Activated T-helper 2 cell treated with anti-CD3 and anti-CD28 coated beads, Interferon-gamma antibody, Interleukin-2, Interleukin-4, amounts not matched to agents 10 μg/mL and 5 μg/mL and 100 μg/mL, durations not matched to agents 14 hours and 24 hours and 36 hours (primary cell): ENCODE data around the gene TLR3. TPM values are rescaled to one million over a fixed set of nuclear protein-coding genes. Genes with fewer than 3 reads are reported as not detected.

Experiments
- DNase-seq: peaks from one replicate; pipeline ENCODE4 v3.0.0; 2021; ENCODE audit warnings: low spot score
- H3K27ac Mint-ChIP-seq: one replicate; pipeline ENCODE4 v1.8.0; 2021; ENCODE audit warnings: mixed read lengths
- H3K27me3 Mint-ChIP-seq: one replicate; pipeline ENCODE4 v1.8.0; 2021; ENCODE audit warnings: low read depth, mixed read lengths
- H3K36me3 Mint-ChIP-seq: one replicate; pipeline ENCODE4 v1.8.0; 2021; ENCODE audit warnings: low read depth, mixed read lengths
- H3K4me1 Mint-ChIP-seq: one replicate; pipeline ENCODE4 v1.8.0; 2021; ENCODE audit warnings: low read depth, mixed read lengths
- H3K4me3 Mint-ChIP-seq: one replicate; pipeline ENCODE4 v1.8.0; 2021; ENCODE audit warnings: low read depth, mild to moderate bottlenecking, moderate library complexity, mixed read lengths
- H3K9me3 Mint-ChIP-seq: one replicate; pipeline ENCODE4 v1.8.0; 2021; ENCODE audit warnings: mixed read lengths
- intact Hi-C: fragments of 100-400 bp; cut with micrococcal nuclease; formaldehyde crosslinking; loops from one replicate; pipeline ENCODE4 v1.15.1; 2023
- total RNA-seq: library from RNA; stranded (reverse); gene quantifications from 2 replicates; pipeline ENCODE4 v1.2.3, GENCODE V29; 2022

Gene TLR3
- total RNA-seq, 1 donor from 2014 or later = not detected

GRCh38 chr4:186132577-186133242 lies 63.8 kb downstream of the TLR3 start:
- no peaks in the 10 kb centered on the region for H3K36me3 Mint-ChIP-seq
- no peak for DNase-seq
- peaks cover 11% of the 10 kb centered on the region for H3K4me1 Mint-ChIP-seq
- no peak overlapping the region for H3K4me3 Mint-ChIP-seq
- no peaks in the 10 kb centered on the region for H3K27me3 Mint-ChIP-seq
- intact Hi-C loops = no loop called here
- no peaks in the 10 kb centered on the region for H3K9me3 Mint-ChIP-seq
- H3K27ac Mint-ChIP-seq = no peak overlapping the region

GRCh38 chr4:186134257-186134656 lies 65.3 kb downstream of the TLR3 start:
- no peak for DNase-seq
- Mint-ChIP-seq H3K4me3 (no peak overlapping the region), H3K36me3 (no peaks in the 10 kb centered on the region), H3K9me3 (no peaks in the 10 kb centered on the region), H3K27ac (no peak overlapping the region), H3K4me1 (peaks cover 11% of the 10 kb centered on the region), H3K27me3 (peaks cover 5% of the 10 kb centered on the region)
- intact Hi-C loops = no loop called here

- peaks cover 5% of the 10 kb centered on the region for H3K27me3 Mint-ChIP-seq
Measured at GRCh38 chr4:186134861-186135260, 65.9 kb downstream of the TLR3 start.

GRCh38 chr4:186137196-186137794 lies 68.3 kb downstream of the TLR3 start:
- DNase-seq = no peak
- intact Hi-C loops = loop anchor here (2.0 kb wide), 1 partner anchor 68 kb away; the partner anchor contains the start of gene TLR3
- no peak overlapping the region for H3K4me3 Mint-ChIP-seq
- H3K27me3 Mint-ChIP-seq = peaks cover 11% of the 10 kb centered on the region
- peaks cover 11% of the 10 kb centered on the region for H3K4me1 Mint-ChIP-seq
- H3K9me3 Mint-ChIP-seq = no peaks in the 10 kb centered on the region
- H3K27ac Mint-ChIP-seq = no peak overlapping the region
- no peaks in the 10 kb centered on the region for H3K36me3 Mint-ChIP-seq

More at GRCh38 chr4:186134861-186135260, 65.9 kb downstream of the TLR3 start:
- intact Hi-C loops = no loop called here
- Mint-ChIP-seq H3K9me3 (no peaks in the 10 kb centered on the region), H3K27ac (no peak overlapping the region), H3K4me3 (no peak overlapping the region), H3K36me3 (no peaks in the 10 kb centered on the region), H3K4me1 (peaks cover 11% of the 10 kb centered on the region)
- DNase-seq = no peak

Other genes starting within 250 kb of the TLR3 start
- gene FAM149A, start 35.5 kb downstream of the TLR3 start, total RNA-seq = 0.30 and 0.60 TPM in 2 replicates
- gene CYP4V2, start 122.4 kb downstream of the TLR3 start, total RNA-seq = 8.5 and 8.9 TPM in 2 replicates
- not detected in 2 replicates for gene KLKB1, start 158.4 kb downstream of the TLR3 start, total RNA-seq
- gene F11, start 197.0 kb downstream of the TLR3 start, total RNA-seq = not detected in 2 replicates